GM12892 (cell line): Measurements from ENCODE around the gene ZDHHC14.

Experiments
- POLR2A ChIP-seq: IDR thresholded peaks from 2 replicates; pipeline ENCODE4 v1.6.1; 2011; ENCODE audit warnings: low read depth, low read length, control low read depth
- POLR2AphosphoS5 ChIP-seq: IDR thresholded peaks from 2 replicates; pipeline ENCODE4 v1.6.1; 2011; ENCODE audit warnings: low read depth, low read length, control low read depth
- TAF1 ChIP-seq: IDR thresholded peaks from 2 replicates; pipeline ENCODE4 v1.6.1; 2011; ENCODE audit warnings: low read depth, mild to moderate bottlenecking, control low read depth, low read length, borderline replicate concordance

DNA sequence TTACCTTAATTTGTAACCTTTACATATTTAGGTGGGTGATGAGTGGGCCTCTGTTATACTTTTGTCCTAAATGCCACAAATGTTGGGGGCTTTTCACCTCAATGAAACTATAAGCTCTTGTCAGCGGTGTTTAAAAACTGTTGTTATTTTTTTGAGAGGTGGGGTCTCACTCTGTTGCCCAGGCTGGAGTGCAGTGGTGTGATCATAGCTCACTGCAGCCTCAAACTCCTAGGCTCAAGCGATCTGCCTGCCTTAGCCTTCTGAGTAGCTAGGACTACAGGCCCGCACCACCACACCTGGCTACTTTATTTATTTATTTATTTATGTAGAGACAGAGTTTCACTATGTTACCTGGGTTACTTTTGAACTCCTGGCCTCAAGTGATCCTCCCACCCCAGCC is 66.7 kb downstream of the ZDHHC14 start:
- no peak for TF ChIP-seq POLR2AphosphoS5
- TF ChIP-seq POLR2A, result no peak
- no peak for TF ChIP-seq TAF1
